Endothelial cell of umbilical vein (primary cell): ENCODE measurements around the gene RPL35A. TPM values are rescaled to one million over a fixed set of nuclear protein-coding genes. Genes with fewer than 3 reads are reported as not detected.

Experiments
- BruUV-seq: library from RNA; stranded (reverse); fragments of 400-500 nt; replicated peaks from 2 replicates; lab custom pipeline; 2021; lab: Mats Ljungman, UMichigan
- CTCF ChIA-PET: fragments of 300-600, 350-600 bp; sonication (Branson Sonifier 250); formaldehyde crosslinking; loops from one replicate; lab custom pipeline; 2021; ENCODE audit warnings: antibody characterized with exemption, inconsistent platforms; lab: Charles Lee
- POLR2A ChIA-PET: fragments of 300-600, 350-600 bp; sonication (Branson Sonifier 250); formaldehyde crosslinking; loops from one replicate; lab custom pipeline; 2021; ENCODE audit warnings: antibody characterized with exemption, inconsistent platforms; lab: Charles Lee
- DNase-seq: peaks from one replicate; pipeline ENCODE4 v3.0.0-alpha.2; 2011; ENCODE audit warnings: low read depth, low spot score
- FAIRE-seq: peaks from 2 replicates; lab custom pipeline; 2011; peaks lifted over from hg19 to GRCh38; lab: Jason Lieb, UNC
- H2AFZ ChIP-seq: 2 replicates; pipeline ENCODE4 v1.6.0; 2012; ENCODE audit warnings: low read depth, low read length, control low read depth, inconsistent platforms
- H3K27ac ChIP-seq: 2 replicates; pipeline ENCODE4 v1.5.1; 2011; ENCODE audit warnings: low read depth, mild to moderate bottlenecking, control low read depth, low read length, moderate library complexity; ENCODE audit not compliant: insufficient read depth
- H3K27me3 ChIP-seq, 2 experiments: 2 replicates each; pipeline versions ENCODE4 v1.6.0 to v1.6.1; 2011; ENCODE audit warnings: low read length in 2 of 2, mixed read lengths in 1 of 2; ENCODE audit not compliant: control insufficient read depth in 2 of 2, insufficient read depth in 2 of 2
- H3K36me3 ChIP-seq, 2 experiments: 2 replicates in 1 of 2; 3 replicates in 1 of 2; pipeline ENCODE4 v1.5.1; 2011; ENCODE audit warnings: low read length in 2 of 2, mild to moderate bottlenecking in 1 of 2, moderate library complexity in 1 of 2; ENCODE audit not compliant: control insufficient read depth in 2 of 2, insufficient read depth in 2 of 2; ENCODE audit errors: extremely low read depth in 1 of 2
- H3K4me1 ChIP-seq: 3 replicates; pipeline ENCODE4 v1.5.1; 2011; ENCODE audit warnings: mild to moderate bottlenecking, low read length; ENCODE audit not compliant: control insufficient read depth, insufficient read depth; ENCODE audit errors: extremely low read depth
- H3K4me2 ChIP-seq: 2 replicates; pipeline ENCODE4 v1.6.1; 2011; ENCODE audit warnings: low read length, control low read depth, mixed read lengths; ENCODE audit not compliant: insufficient read depth
- H3K4me3 ChIP-seq, 3 experiments: fragments of 200-600 bp in 1 of 3; sonication (generic), shearing (Covaris generic) in 1 of 3; replicated peaks in 1 of 3; 2 replicates each; pipeline ENCODE4 v1.5.1; 2011 to 2016; ENCODE audit warnings: control low read depth in 3 of 3, low read length in 3 of 3, mild to moderate bottlenecking in 2 of 3, inconsistent platforms in 1 of 3, low read depth in 1 of 3, moderate library complexity in 1 of 3; ENCODE audit not compliant: insufficient read depth in 1 of 3
- H3K79me2 ChIP-seq: 2 replicates; pipeline ENCODE4 v1.6.0; 2012; ENCODE audit warnings: low read length, inconsistent platforms; ENCODE audit not compliant: control insufficient read depth, insufficient read depth
- H3K9ac ChIP-seq: replicated peaks from 2 replicates; pipeline ENCODE3; 2011; ENCODE audit warnings: low read length, control low read depth; ENCODE audit not compliant: insufficient read depth; ENCODE audit errors: extremely low read depth
- H3K9me1 ChIP-seq: replicated peaks from 3 replicates; pipeline ENCODE4 v1.6.0; 2011; ENCODE audit warnings: mild to moderate bottlenecking, low read length; ENCODE audit not compliant: control insufficient read depth, insufficient read depth; ENCODE audit errors: extremely low read depth
- H3K9me3 ChIP-seq: replicated peaks from 2 replicates; pipeline ENCODE4 v1.5.1; 2012; ENCODE audit warnings: low read length, inconsistent platforms; ENCODE audit not compliant: control insufficient read depth, insufficient read depth
- H4K20me1 ChIP-seq: replicated peaks from 2 replicates; pipeline ENCODE3; 2011; ENCODE audit warnings: mild to moderate bottlenecking, low read length; ENCODE audit not compliant: control insufficient read depth, insufficient read depth; ENCODE audit errors: extremely low read depth
- CTCF ChIP-seq, 2 donors: IDR thresholded peaks; 1 replicate in 1 of 2; 2 replicates in 1 of 2; pipeline ENCODE4 v1.5.1; 2011; ENCODE audit warnings: low read length in 2 of 2, mild to moderate bottlenecking in 2 of 2, moderate library complexity in 2 of 2, control low read depth in 1 of 2, inconsistent platforms in 1 of 2, low read depth in 1 of 2; ENCODE audit not compliant: insufficient read depth in 1 of 2; ENCODE audit errors: extremely low read depth in 1 of 2
- FOS ChIP-seq: IDR thresholded peaks from 2 replicates; pipeline ENCODE4 v1.6.1; 2011; ENCODE audit warnings: mild to moderate bottlenecking, low read length, moderate library complexity, borderline replicate concordance; ENCODE audit not compliant: insufficient read depth
- GATA2 ChIP-seq: IDR thresholded peaks from 2 replicates; pipeline ENCODE4 v1.7.0; 2011; ENCODE audit warnings: low read depth, mild to moderate bottlenecking, moderate library complexity, mixed read lengths, low read length; ENCODE audit not compliant: insufficient read length, insufficient read depth
- JUN ChIP-seq: IDR thresholded peaks from 2 replicates; pipeline ENCODE4 v1.6.1; 2011; ENCODE audit warnings: borderline replicate concordance, low read depth; ENCODE audit not compliant: insufficient read length, insufficient read depth
- MAX ChIP-seq: IDR thresholded peaks from 2 replicates; pipeline ENCODE4 v1.6.1; 2011; ENCODE audit not compliant: insufficient read depth, insufficient read length
- MYC ChIP-seq: IDR thresholded peaks from one replicate; pipeline ENCODE4 v1.6.1; 2011; ENCODE audit warnings: mild to moderate bottlenecking, low read depth, low read length
- POLR2A ChIP-seq: IDR thresholded peaks from 2 replicates; pipeline ENCODE4 v1.6.1; 2012; ENCODE audit warnings: low read depth, mild to moderate bottlenecking, control low read depth, low read length
- dilution Hi-C: fragments of 300-500 bp; cut with MboI; formaldehyde crosslinking; loops from one replicate; pipeline ENCODE4 v1.15.0; 2019; ENCODE audit warnings: low sequenced_read_pairs; ENCODE audit not compliant: extremely low pct_ligation_motif_present
- intact Hi-C: fragments of 100-400 bp; cut with micrococcal nuclease; formaldehyde crosslinking; loops from one replicate; pipeline ENCODE4 v1.10.0; 2022
- polyA plus RNA-seq, 4 experiments: library from polyadenylated mRNA; depleted of rRNA in 3 of 4; stranded (reverse) in 3 of 4; unstranded in 1 of 4; fragments of >200 nt; gene quantifications; 2 replicates each; pipeline versions ENCODE4 v1.2.1 to v1.2.3, GENCODE V29; 2011 to 2012; ENCODE audit warnings: missing spikeins in 1 of 4
- total RNA-seq: library from RNA; stranded (reverse); gene quantifications from 2 replicates; pipeline ENCODE4 v1.2.3, GENCODE V29; 2021

Gene RPL35A
- total and polyA plus RNA-seq, 2 donors (not counting 3 experiments of a cell fraction or from before 2014, with no cell fraction given), result 566 to 1,094 TPM

- FAIRE-seq (no peak), DNase-seq (no peak)
- H3K4me2 ChIP-seq, result no peak overlapping the region
- no peaks in the 10 kb centered on the region for H4K20me1 ChIP-seq
- H3K27ac ChIP-seq, result no peak overlapping the region
- no peaks in the 10 kb centered on the region for H3K27me3 ChIP-seq
- H3K9me1 ChIP-seq, result no peaks in the 10 kb centered on the region
- TF ChIP-seq GATA2 (no peak), POLR2A (no peak), JUN (no peak), FOS (no peak), MAX (no peak), MYC (no peak), CTCF (IDR thresholded peaks at IDR 0.05; ENCODE audit: extremely low read depth in 1 of 2, insufficient read depth in 1 of 2, low read depth in 1 of 2, low read length in 2 of 2) (no peak)
- no peaks in the 10 kb centered on the region for H3K9me3 ChIP-seq
- intact Hi-C loops, result no loop called here
- dilution Hi-C loops, result no loop called here
- no peaks in the 10 kb centered on the region for H3K4me1 ChIP-seq
- H3K79me2 ChIP-seq, result no peaks in the 10 kb centered on the region
- POLR2A ChIA-PET, result no interaction called here
- H3K36me3 ChIP-seq, result no peaks in the 10 kb centered on the region
- no peak overlapping the region for H2AFZ ChIP-seq
- BruUV-seq, result no TSS peak
- H3K9ac ChIP-seq, result no peak overlapping the region
- CTCF ChIA-PET, result interaction anchor here (1.3 kb wide), 1 partner anchor 16 kb away, joined by 3 read pairs; no protein-coding TSS in a partner anchor
- no peak overlapping the region for H3K4me3 ChIP-seq
These were observed 46.9 kb downstream of the RPL35A start for GRCh38 chr3:197996855-197997254.
